ENCODE measurements around the gene STXBP1. TPM values are rescaled to one million over a fixed set of nuclear protein-coding genes. Genes with fewer than 3 reads are reported as not detected.

STXBP1 gene
- total RNA-seq, 1 experiment from 2014 or later = 40.6 TPM

DNA sequence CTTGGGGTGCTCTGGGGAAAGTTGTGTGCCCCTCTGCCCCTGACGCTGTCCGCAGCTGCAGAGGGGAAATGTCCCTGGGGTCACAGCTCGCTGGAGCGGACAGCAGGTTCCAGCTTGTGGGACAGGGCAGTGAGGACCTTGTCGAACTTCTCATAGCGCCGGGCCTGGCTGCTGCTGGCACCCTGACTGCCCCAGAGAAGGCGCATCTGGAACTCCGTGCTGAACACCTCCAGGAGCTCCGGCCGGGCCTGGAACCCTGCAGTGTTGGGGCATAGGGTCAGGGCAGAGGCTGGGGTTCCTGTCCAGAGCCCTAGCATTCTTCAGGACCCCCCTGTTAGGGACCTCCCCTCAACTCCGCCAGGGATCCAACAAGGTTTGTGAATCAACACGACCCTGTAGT lies 126.6 kb downstream of the STXBP1 start:
- intact Hi-C loops (cut with micrococcal nuclease) = no loop called here
- no peaks in the 10 kb centered on the region for H3K79me2 ChIP-seq (ENCODE audit: insufficient read depth, low read length)
- H3K27ac ChIP-seq (ENCODE audit: low read depth, low read length) = no peak overlapping the region
- H3K4me1 ChIP-seq (ENCODE audit: control insufficient read depth in 1 of 2, insufficient read depth in 2 of 2, low read length in 2 of 2) = peaks cover 18 to 45% of the 10 kb centered on the region in 2 experiments
- no peak overlapping the region for H3K4me3 ChIP-seq (replicated peaks in 1 of 2; ENCODE audit: low read depth in 1 of 2, low read length in 2 of 2)
- H3K9ac ChIP-seq (ENCODE audit: low read length) = no peak overlapping the region
- no peaks in the 10 kb centered on the region for H3K36me3 ChIP-seq (ENCODE audit: control insufficient read depth in 1 of 2, insufficient read depth in 2 of 2, low read length in 2 of 2)
- H2AFZ ChIP-seq (ENCODE audit: low read depth, low read length, poor library complexity, severe bottlenecking) = no peak overlapping the region
- no TSS peak for BruUV-seq (replicated peaks)
- ChIA-PET CTCF (no interaction called here), POLR2A (no interaction called here), RAD21 (ENCODE audit: low non-redundant PET in 1 of 2, low total read pairs in 2 of 2, uncharacterized antibody in 2 of 2, unreplicated experiment in 2 of 2) (no interaction called here)
- H4K20me1 ChIP-seq (ENCODE audit: insufficient read depth) = no peaks in the 10 kb centered on the region
- DNase-seq (ENCODE audit: low read depth, low spot score) (no peak), ATAC-seq (no peak)
- no peaks in the 10 kb centered on the region for H3K9me3 ChIP-seq (ENCODE audit: control insufficient read depth in 1 of 2, insufficient read depth in 1 of 2, low read depth in 1 of 2, low read length in 2 of 2)
- no peaks in the 10 kb centered on the region for H3K27me3 ChIP-seq (ENCODE audit: insufficient read depth, low read length)
- H3K4me2 ChIP-seq (ENCODE audit: low read length) = no peak overlapping the region
- H3K9me2 ChIP-seq (ENCODE audit: insufficient read depth) = no peaks in the 10 kb centered on the region
- TF ChIP-seq, protein P1, sequence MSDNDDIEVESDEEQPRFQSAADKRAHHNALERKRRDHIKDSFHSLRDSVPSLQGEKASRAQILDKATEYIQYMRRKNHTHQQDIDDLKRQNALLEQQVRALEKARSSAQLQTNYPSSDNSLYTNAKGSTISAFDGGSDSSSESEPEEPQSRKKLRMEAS (IDR thresholded peaks at IDR 0.05) = no peak
- TF ChIP-seq CEBPB (IDR thresholded peaks at IDR 0.05; ENCODE audit: low read depth) (no peak), FOSL1 (IDR thresholded peaks at IDR 0.05; ENCODE audit: low read depth) (no peak), POLR2A (IDR thresholded peaks at IDR 0.05; ENCODE audit: borderline replicate concordance, extremely low read depth, insufficient read depth, insufficient read length) (no peak), SRF (IDR thresholded peaks at IDR 0.05; ENCODE audit: low read depth) (no peak), JUND (IDR thresholded peaks at IDR 0.05) (no peak), EZH2phosphoT487 (IDR thresholded peaks at IDR 0.05; ENCODE audit: borderline replicate concordance) (no peak), TCF7L2 (IDR thresholded peaks at IDR 0.05; ENCODE audit: borderline replicate concordance, extremely low read depth, insufficient read depth, insufficient read length) (no peak), ZNF274 (IDR thresholded peaks at IDR 0.05; ENCODE audit: low read depth, low read length) (no peak), ZFX (IDR thresholded peaks at IDR 0.05) (no peak), SIN3A (IDR thresholded peaks at IDR 0.05; ENCODE audit: low read depth) (no peak), YY1 (IDR thresholded peaks at IDR 0.05; ENCODE audit: extremely low read depth, insufficient replicate concordance, low read depth, low read length) (no peak), ZBTB33 (IDR thresholded peaks at IDR 0.05; ENCODE audit: extremely low read depth, insufficient replicate concordance, low read length) (no peak)
- TF ChIP-seq, protein P2, sequence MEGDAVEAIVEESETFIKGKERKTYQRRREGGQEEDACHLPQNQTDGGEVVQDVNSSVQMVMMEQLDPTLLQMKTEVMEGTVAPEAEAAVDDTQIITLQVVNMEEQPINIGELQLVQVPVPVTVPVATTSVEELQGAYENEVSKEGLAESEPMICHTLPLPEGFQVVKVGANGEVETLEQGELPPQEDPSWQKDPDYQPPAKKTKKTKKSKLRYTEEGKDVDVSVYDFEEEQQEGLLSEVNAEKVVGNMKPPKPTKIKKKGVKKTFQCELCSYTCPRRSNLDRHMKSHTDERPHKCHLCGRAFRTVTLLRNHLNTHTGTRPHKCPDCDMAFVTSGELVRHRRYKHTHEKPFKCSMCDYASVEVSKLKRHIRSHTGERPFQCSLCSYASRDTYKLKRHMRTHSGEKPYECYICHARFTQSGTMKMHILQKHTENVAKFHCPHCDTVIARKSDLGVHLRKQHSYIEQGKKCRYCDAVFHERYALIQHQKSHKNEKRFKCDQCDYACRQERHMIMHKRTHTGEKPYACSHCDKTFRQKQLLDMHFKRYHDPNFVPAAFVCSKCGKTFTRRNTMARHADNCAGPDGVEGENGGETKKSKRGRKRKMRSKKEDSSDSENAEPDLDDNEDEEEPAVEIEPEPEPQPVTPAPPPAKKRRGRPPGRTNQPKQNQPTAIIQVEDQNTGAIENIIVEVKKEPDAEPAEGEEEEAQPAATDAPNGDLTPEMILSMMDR (IDR thresholded peaks at IDR 0.05 in 2 of 3, conservative IDR thresholded peaks at IDR 0.05 in 1 of 3; ENCODE audit: borderline replicate concordance in 1 of 3, insufficient read depth in 1 of 3, low read depth in 2 of 3, low read length in 2 of 3) = no peak
- TF ChIP-seq, protein P3, sequence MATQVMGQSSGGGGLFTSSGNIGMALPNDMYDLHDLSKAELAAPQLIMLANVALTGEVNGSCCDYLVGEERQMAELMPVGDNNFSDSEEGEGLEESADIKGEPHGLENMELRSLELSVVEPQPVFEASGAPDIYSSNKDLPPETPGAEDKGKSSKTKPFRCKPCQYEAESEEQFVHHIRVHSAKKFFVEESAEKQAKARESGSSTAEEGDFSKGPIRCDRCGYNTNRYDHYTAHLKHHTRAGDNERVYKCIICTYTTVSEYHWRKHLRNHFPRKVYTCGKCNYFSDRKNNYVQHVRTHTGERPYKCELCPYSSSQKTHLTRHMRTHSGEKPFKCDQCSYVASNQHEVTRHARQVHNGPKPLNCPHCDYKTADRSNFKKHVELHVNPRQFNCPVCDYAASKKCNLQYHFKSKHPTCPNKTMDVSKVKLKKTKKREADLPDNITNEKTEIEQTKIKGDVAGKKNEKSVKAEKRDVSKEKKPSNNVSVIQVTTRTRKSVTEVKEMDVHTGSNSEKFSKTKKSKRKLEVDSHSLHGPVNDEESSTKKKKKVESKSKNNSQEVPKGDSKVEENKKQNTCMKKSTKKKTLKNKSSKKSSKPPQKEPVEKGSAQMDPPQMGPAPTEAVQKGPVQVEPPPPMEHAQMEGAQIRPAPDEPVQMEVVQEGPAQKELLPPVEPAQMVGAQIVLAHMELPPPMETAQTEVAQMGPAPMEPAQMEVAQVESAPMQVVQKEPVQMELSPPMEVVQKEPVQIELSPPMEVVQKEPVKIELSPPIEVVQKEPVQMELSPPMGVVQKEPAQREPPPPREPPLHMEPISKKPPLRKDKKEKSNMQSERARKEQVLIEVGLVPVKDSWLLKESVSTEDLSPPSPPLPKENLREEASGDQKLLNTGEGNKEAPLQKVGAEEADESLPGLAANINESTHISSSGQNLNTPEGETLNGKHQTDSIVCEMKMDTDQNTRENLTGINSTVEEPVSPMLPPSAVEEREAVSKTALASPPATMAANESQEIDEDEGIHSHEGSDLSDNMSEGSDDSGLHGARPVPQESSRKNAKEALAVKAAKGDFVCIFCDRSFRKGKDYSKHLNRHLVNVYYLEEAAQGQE (IDR thresholded peaks at IDR 0.05; ENCODE audit: low read depth) = no peak
- TF ChIP-seq, protein P4, sequence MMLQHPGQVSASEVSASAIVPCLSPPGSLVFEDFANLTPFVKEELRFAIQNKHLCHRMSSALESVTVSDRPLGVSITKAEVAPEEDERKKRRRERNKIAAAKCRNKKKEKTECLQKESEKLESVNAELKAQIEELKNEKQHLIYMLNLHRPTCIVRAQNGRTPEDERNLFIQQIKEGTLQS (IDR thresholded peaks at IDR 0.05) = no peak
